ENCODE measurements around the gene TRIM50.

DNA sequence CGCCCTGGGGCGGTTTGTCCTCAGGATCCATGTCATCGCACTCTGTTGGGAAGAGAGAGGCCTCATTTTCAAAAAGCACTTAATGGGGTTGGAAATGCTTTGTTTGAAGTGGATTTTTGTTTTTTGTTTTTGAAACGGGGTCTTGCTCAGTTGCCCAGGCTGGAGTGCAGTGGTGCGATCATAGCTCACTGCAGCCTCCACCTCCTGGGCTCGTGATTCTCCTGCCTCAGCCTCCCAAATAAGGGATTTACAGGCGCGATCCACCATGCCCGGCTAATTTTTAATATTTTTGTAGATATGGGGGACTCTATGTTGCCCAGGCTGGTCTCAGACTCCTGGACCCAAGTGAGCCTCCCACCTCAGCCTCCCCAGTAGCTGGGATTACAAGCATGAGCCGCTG lies 814 bp upstream of the TRIM50 start:
- TF ChIP-seq POLR2A (IDR thresholded peaks at IDR 0.05): no peak
- TF ChIP-seq, protein P1, sequence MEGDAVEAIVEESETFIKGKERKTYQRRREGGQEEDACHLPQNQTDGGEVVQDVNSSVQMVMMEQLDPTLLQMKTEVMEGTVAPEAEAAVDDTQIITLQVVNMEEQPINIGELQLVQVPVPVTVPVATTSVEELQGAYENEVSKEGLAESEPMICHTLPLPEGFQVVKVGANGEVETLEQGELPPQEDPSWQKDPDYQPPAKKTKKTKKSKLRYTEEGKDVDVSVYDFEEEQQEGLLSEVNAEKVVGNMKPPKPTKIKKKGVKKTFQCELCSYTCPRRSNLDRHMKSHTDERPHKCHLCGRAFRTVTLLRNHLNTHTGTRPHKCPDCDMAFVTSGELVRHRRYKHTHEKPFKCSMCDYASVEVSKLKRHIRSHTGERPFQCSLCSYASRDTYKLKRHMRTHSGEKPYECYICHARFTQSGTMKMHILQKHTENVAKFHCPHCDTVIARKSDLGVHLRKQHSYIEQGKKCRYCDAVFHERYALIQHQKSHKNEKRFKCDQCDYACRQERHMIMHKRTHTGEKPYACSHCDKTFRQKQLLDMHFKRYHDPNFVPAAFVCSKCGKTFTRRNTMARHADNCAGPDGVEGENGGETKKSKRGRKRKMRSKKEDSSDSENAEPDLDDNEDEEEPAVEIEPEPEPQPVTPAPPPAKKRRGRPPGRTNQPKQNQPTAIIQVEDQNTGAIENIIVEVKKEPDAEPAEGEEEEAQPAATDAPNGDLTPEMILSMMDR (IDR thresholded peaks at IDR 0.05): no peak
- TF ChIP-seq POLR2AphosphoS5 (IDR thresholded peaks at IDR 0.05): no peak
